ENCODE measurements around the gene AMN. TPM values are rescaled to one million over a fixed set of nuclear protein-coding genes. Genes with fewer than 3 reads are reported as not detected.
A peak's percentile ranks its signal among the peaks of the same experiment; 100 is the strongest.

The AMN gene
- total RNA-seq, 1 experiment from 2014 or later, result not detected

- no peak for TF ChIP-seq CTCF (IDR thresholded peaks at IDR 0.05; ENCODE audit: unreplicated experiment)
- no TSS peak for BruUV-seq (replicated peaks)
- Mint-ChIP-seq H3K9me3 (ENCODE audit: unreplicated experiment) (no peaks in the 10 kb centered on the region), H3K27ac (ENCODE audit: low read depth, unreplicated experiment) (no peak overlapping the region), H3K36me3 (ENCODE audit: insufficient read depth, unreplicated experiment) (peaks cover 91% of the 10 kb centered on the region), H3K4me1 (ENCODE audit: insufficient read depth, unreplicated experiment) (no peaks in the 10 kb centered on the region), H3K4me3 (ENCODE audit: unreplicated experiment) (no peak overlapping the region), H3K27me3 (ENCODE audit: insufficient read depth, unreplicated experiment) (no peaks in the 10 kb centered on the region)
- ChIA-PET POLR2A (no interaction called here), CTCF (no interaction called here)
- intact Hi-C loops (cut with micrococcal nuclease), result no loop called here
- DNase-seq (ENCODE audit: unreplicated experiment), result no peak
Observed at GRCh38 chr14:102977475-102977874, 55.0 kb downstream of the AMN start.

- peak overlapping the region; percentile 42 for H3K27ac Mint-ChIP-seq (ENCODE audit: low read depth, unreplicated experiment)
- no peak overlapping the region for H3K4me3 Mint-ChIP-seq (ENCODE audit: unreplicated experiment)
- CTCF ChIA-PET, result interaction anchor here (0.8 kb wide), 1 partner anchor 313 kb away, joined by 3 read pairs; no protein-coding TSS in a partner anchor
- DNase-seq (ENCODE audit: unreplicated experiment), result no peak
- no peaks in the 10 kb centered on the region for H3K9me3 Mint-ChIP-seq (ENCODE audit: unreplicated experiment)
- POLR2A ChIA-PET, result interaction anchor here (0.5 to 1.4 kb wide), 3 partner anchors 11 to 284 kb away, joined by 3 to 5 read pairs (median 3); no protein-coding TSS in a partner anchor
- no TSS peak for BruUV-seq (replicated peaks)
- intact Hi-C loops (cut with micrococcal nuclease), result no loop called here
- H3K36me3 Mint-ChIP-seq (ENCODE audit: insufficient read depth, unreplicated experiment), result peaks cover 92% of the 10 kb centered on the region
- no peak for TF ChIP-seq CTCF (IDR thresholded peaks at IDR 0.05; ENCODE audit: unreplicated experiment)
- H3K4me1 Mint-ChIP-seq (ENCODE audit: insufficient read depth, unreplicated experiment), result no peaks in the 10 kb centered on the region
- no peaks in the 10 kb centered on the region for H3K27me3 Mint-ChIP-seq (ENCODE audit: insufficient read depth, unreplicated experiment)
Observed at GRCh38 chr14:102979406-102979805, 56.9 kb downstream of the AMN start.

- no peak for DNase-seq (ENCODE audit: unreplicated experiment)
- H3K9me3 Mint-ChIP-seq (ENCODE audit: unreplicated experiment), result no peaks in the 10 kb centered on the region
- ChIA-PET POLR2A (interaction anchor here (0.9 to 1.4 kb wide), 2 partner anchors 10 to 12 kb away, joined by 3 read pairs; no protein-coding TSS in a partner anchor), CTCF (interaction anchor here (0.6 kb wide), 2 partner anchors 51 to 126 kb away, joined by 3 to 4 read pairs; no protein-coding TSS in a partner anchor)
- H3K27me3 Mint-ChIP-seq (ENCODE audit: insufficient read depth, unreplicated experiment), result no peaks in the 10 kb centered on the region
- no TSS peak for BruUV-seq (replicated peaks)
- no peak overlapping the region for H3K4me3 Mint-ChIP-seq (ENCODE audit: unreplicated experiment)
- peaks cover 86% of the 10 kb centered on the region for H3K36me3 Mint-ChIP-seq (ENCODE audit: insufficient read depth, unreplicated experiment)
- H3K27ac Mint-ChIP-seq (ENCODE audit: low read depth, unreplicated experiment), result no peak overlapping the region
- intact Hi-C loops (cut with micrococcal nuclease), result no loop called here
- TF ChIP-seq CTCF (IDR thresholded peaks at IDR 0.05; ENCODE audit: unreplicated experiment), result no peak
- H3K4me1 Mint-ChIP-seq (ENCODE audit: insufficient read depth, unreplicated experiment), result peaks cover 7% of the 10 kb centered on the region
Observed at GRCh38 chr14:102980409-102980810, 57.9 kb downstream of the AMN start.

Other genes with a start within 250 kb of the AMN start
- 24.3 and 25.3 TPM in 2 replicates for gene TRAF3, start 145.2 kb upstream of the AMN start, total RNA-seq (2022)
- gene CDC42BPB, start 134.9 kb downstream of the AMN start, total RNA-seq (2022), result 82.7 and 91.1 TPM in 2 replicates
- gene LBHD2, start 161.5 kb downstream of the AMN start, total RNA-seq (2022), result not detected in 2 replicates
- not detected in 2 replicates for gene EXOC3L4, start 172.1 kb downstream of the AMN start, total RNA-seq (2022)
- 17.9 and 19.1 TPM in 2 replicates for gene TNFAIP2, start 200.8 kb downstream of the AMN start, total RNA-seq (2022)

Data from MCF 10A (cell line).